HepG2 (cell line): ENCODE data around the gene NAGA. TPM values are rescaled to one million over a fixed set of nuclear protein-coding genes. Genes with fewer than 3 reads are reported as not detected.

Experiments
- ATAC-seq: fragments of 200-7000 bp; cut with Tn5 transposase; 3 replicates; pipeline ENCODE4 v1.9.1; 2020; ENCODE audit warnings: mild to moderate bottlenecking, moderate library complexity
- BruUV-seq: library from RNA; stranded (reverse); fragments of 400-500 nt; replicated peaks from 2 replicates; lab custom pipeline; 2021; lab: Mats Ljungman, UMichigan
- CTCF ChIA-PET: fragments of 300-600 bp; formaldehyde crosslinking; extraction: SDS; loops from one replicate; lab custom pipeline; 2021; ENCODE audit warnings: low total read pairs, inconsistent platforms, low intra/inter-chr PET ratio; lab: Yijun Ruan, JAX
- POLR2A ChIA-PET: fragments of 350-600 bp; sonication (Branson Sonifier 250); formaldehyde crosslinking; loops from one replicate; lab custom pipeline; 2020; ENCODE audit warnings: antibody characterized with exemption, inconsistent platforms; lab: Yijun Ruan, JAX
- DNase-seq: peaks from one replicate; pipeline ENCODE4 v3.0.0-alpha.2; 2015; ENCODE audit warnings: low spot score
- FAIRE-seq: peaks from 3 replicates; lab custom pipeline; 2011; peaks lifted over from hg19 to GRCh38; lab: Jason Lieb, UNC
- H2AFZ ChIP-seq: one replicate; pipeline ENCODE4 v1.6.1; 2011; ENCODE audit warnings: low read length, inconsistent platforms
- H3K27ac ChIP-seq: fragments of 300-600 bp; 3 replicates; pipeline ENCODE4 v1.8.0; 2011; ENCODE audit warnings: mixed run types, mild to moderate bottlenecking, mixed read lengths, low read length, inconsistent platforms; ENCODE audit not compliant: insufficient read depth; ENCODE audit errors: extremely low read length
- H3K27me3 ChIP-seq, 2 experiments: fragments of 200-600 bp in 1 of 2; 2 replicates in 1 of 2; 3 replicates in 1 of 2; pipeline versions ENCODE4 v1.6.0 to v1.8.0; 2011; ENCODE audit warnings: low read length in 2 of 2, mild to moderate bottlenecking in 2 of 2, moderate library complexity in 2 of 2, inconsistent platforms in 1 of 2; ENCODE audit not compliant: insufficient read depth in 2 of 2, control insufficient read depth in 1 of 2
- H3K36me3 ChIP-seq, 2 experiments: fragments of 200-600 bp in 1 of 2; replicated peaks in 1 of 2; 2 replicates in 1 of 2; 3 replicates in 1 of 2; pipeline versions ENCODE4 v1.5.1 to v1.8.0; 2011; ENCODE audit warnings: low read length in 2 of 2, inconsistent platforms in 1 of 2; ENCODE audit not compliant: insufficient read depth in 2 of 2, control insufficient read depth in 1 of 2
- H3K4me1 ChIP-seq: 2 replicates; pipeline ENCODE4 v1.5.1; 2012; ENCODE audit warnings: low read length, inconsistent platforms; ENCODE audit not compliant: insufficient read depth
- H3K4me2 ChIP-seq: 2 replicates; pipeline ENCODE4 v1.6.0; 2011; ENCODE audit warnings: low read depth, low read length, inconsistent platforms
- H3K4me3 ChIP-seq, 3 experiments: fragments of 200-600 bp in 1 of 3; sonication (generic), shearing (Covaris generic) in 1 of 3; replicated peaks in 1 of 3; 2 replicates each; pipeline ENCODE4 v1.5.1; 2011 to 2016; ENCODE audit warnings: low read length in 3 of 3, inconsistent platforms in 2 of 3, low read depth in 2 of 3, mild to moderate bottlenecking in 2 of 3, control low read depth in 1 of 3, mixed read lengths in 1 of 3; ENCODE audit not compliant: insufficient read depth in 1 of 3
- H3K79me2 ChIP-seq: one replicate; pipeline ENCODE4 v1.6.1; 2011; ENCODE audit warnings: low read length, inconsistent platforms; ENCODE audit not compliant: insufficient read depth
- H3K9ac ChIP-seq: 2 replicates; pipeline ENCODE4 v1.6.0; 2011; ENCODE audit warnings: mild to moderate bottlenecking, low read depth, low read length, inconsistent platforms; ENCODE audit not compliant: insufficient read depth
- H3K9me3 ChIP-seq: 2 replicates; pipeline ENCODE4 v1.5.1; 2012; ENCODE audit warnings: mild to moderate bottlenecking, low read length
- H4K20me1 ChIP-seq: 2 replicates; pipeline ENCODE4 v1.6.0; 2011; ENCODE audit warnings: inconsistent platforms, mild to moderate bottlenecking, low read length, moderate library complexity; ENCODE audit not compliant: insufficient read depth
- HDAC2 ChIP-seq: sonication (generic); formaldehyde crosslinking; IDR thresholded peaks from 2 replicates; pipeline ENCODE4 v1.4.0; 2020; ENCODE audit warnings: missing genetic modification reagents
- ZNF317 ChIP-seq: sonication (generic); formaldehyde crosslinking; IDR thresholded peaks from 2 replicates; pipeline ENCODE4 v1.5.0; 2020; ENCODE audit warnings: mild to moderate bottlenecking, missing genetic modification reagents
- ZNF329 ChIP-seq: sonication (generic); formaldehyde crosslinking; IDR thresholded peaks from 2 replicates; pipeline ENCODE4 v1.9.0; 2021; ENCODE audit warnings: low read depth, mild to moderate bottlenecking, missing genetic modification reagents
- ZNF350 ChIP-seq: sonication (generic); formaldehyde crosslinking; IDR thresholded peaks from 2 replicates; pipeline ENCODE4 v1.4.0; 2020; ENCODE audit warnings: mild to moderate bottlenecking, low read depth, missing genetic modification reagents, borderline replicate concordance
- ZNF781 ChIP-seq: sonication (generic); formaldehyde crosslinking; IDR thresholded peaks from 2 replicates; pipeline ENCODE4 v1.5.1; 2020; ENCODE audit warnings: borderline replicate concordance, mild to moderate bottlenecking, missing genetic modification reagents; ENCODE audit errors: not compliant biosample characterization
- WGBS: methylation state at CpG from one replicate; pipeline ENCODE4 v1.1.6; 2017; ENCODE audit warnings: low lambda C conversion rate; 5-methylcytosine and 5-hydroxymethylcytosine counted together
- in situ Hi-C: cut with HindIII; loops from 2 replicates; pipeline ENCODE4 v1.10.0; 2017; ENCODE audit warnings: low pct_unique_long_range_greater_than_20kb; ENCODE audit not compliant: extremely low pct_ligation_motif_present
- intact Hi-C: fragments of 100-400 bp; cut with micrococcal nuclease; formaldehyde crosslinking; loops from one replicate; pipeline ENCODE4 v1.10.0; 2022; ENCODE audit not compliant: unreplicated experiment
- polyA plus RNA-seq, 8 experiments: library from polyadenylated mRNA; depleted of rRNA in 3 of 8; stranded (reverse) in 7 of 8; unstranded in 1 of 8; fragments of >200 nt; fragmentation: Illumina TruSeq in 4 of 8; extraction: Trizol in 4 of 8; gene quantifications; 2 replicates each; pipeline versions ENCODE4 v1.2.1 to v1.2.3, GENCODE V29; 2011 to 2016; ENCODE audit warnings: low read depth in 4 of 8, missing spikeins in 1 of 8, mixed read lengths in 1 of 8; ENCODE audit not compliant: insufficient read depth in 1 of 8
- total RNA-seq, 5 experiments: library from RNA; depleted of rRNA; stranded (reverse); fragments of >200 nt; fragmentation: Illumina TruSeq; extraction: Trizol; gene quantifications; 2 replicates each; pipeline ENCODE4 v1.2.3, GENCODE V29; 2016; ENCODE audit warnings: low read depth in 1 of 5

Gene NAGA
- total and polyA plus RNA-seq, 2 of the 13 experiments (the other 11 are each of a cell fraction or from before 2014, with no cell fraction given), result 15.1 to 23.4 TPM

GRCh38 chr22:42026705-42027104, 43.9 kb downstream of the NAGA start:
- in situ Hi-C loops (no loop called here), intact Hi-C loops (no loop called here)
- CTCF ChIA-PET, result no interaction called here
- no peaks in the 10 kb centered on the region; a peak in 1 of 5 replicates for H3K27me3 ChIP-seq
- FAIRE-seq (no peak), ATAC-seq (no peak), DNase-seq (no peak)
- H3K79me2 ChIP-seq, result no peaks in the 10 kb centered on the region
- no peak overlapping the region for H2AFZ ChIP-seq
- no peak for TF ChIP-seq HDAC2 (CRISPR knock-in tag)
- TF ChIP-seq ZNF350, result no peak
- TF ChIP-seq, all 625 proteins: peak for 0
- no peak overlapping the region for H3K4me3 ChIP-seq
- H3K9ac ChIP-seq, result no peak overlapping the region
- H3K4me1 ChIP-seq, result no peaks in the 10 kb centered on the region
- no TSS peak for BruUV-seq
- no peaks in the 10 kb centered on the region for H3K36me3 ChIP-seq
- no peak overlapping the region for H3K27ac ChIP-seq
- POLR2A ChIA-PET, result no interaction called here
- WGBS, result 48% methylated on average over 10 of the region's 10 CpGs
- H3K9me3 ChIP-seq, result no peaks in the 10 kb centered on the region
- H4K20me1 ChIP-seq, result no peaks in the 10 kb centered on the region
- no peak overlapping the region for H3K4me2 ChIP-seq

- no TSS peak for BruUV-seq
- no peaks in the 10 kb centered on the region for H3K79me2 ChIP-seq
- H4K20me1 ChIP-seq, result no peaks in the 10 kb centered on the region
- H2AFZ ChIP-seq, result no peak overlapping the region
- in situ Hi-C loops (no loop called here), intact Hi-C loops (no loop called here)
- DNase-seq, result no peak
- no peaks in the 10 kb centered on the region for H3K36me3 ChIP-seq
- TF ChIP-seq ZNF317 (CRISPR knock-in tag) (no peak), ZNF329 (CRISPR knock-in tag) (no peak), ZNF781 (CRISPR knock-in tag) (no peak)
- WGBS, result 3% methylated on average over 1 of the region's 1 CpG
- ChIA-PET CTCF (no interaction called here), POLR2A (no interaction called here)
- H3K9me3 ChIP-seq, result no peaks in the 10 kb centered on the region
- no peak for FAIRE-seq
- ATAC-seq, result no peak
- H3K9ac ChIP-seq, result no peak overlapping the region
- H3K4me2 ChIP-seq, result no peak overlapping the region
- H3K4me3 ChIP-seq, result no peak overlapping the region
- H3K27ac ChIP-seq, result no peak overlapping the region
- H3K27me3 ChIP-seq, result no peaks in the 10 kb centered on the region; a peak in 1 of 5 replicates
- H3K4me1 ChIP-seq, result no peaks in the 10 kb centered on the region
These were observed 45.2 kb downstream of the NAGA start for GRCh38 chr22:42025421-42025820.
